ENCODE results near the gene ARHGEF17.

The ARHGEF17 gene

GRCh38 chr11:73410627-73411026, 102.6 kb downstream of the ARHGEF17 start:
- no peaks in the 10 kb centered on the region for H3K4me1 ChIP-seq (ENCODE audit: control insufficient read depth, insufficient read depth, low read length)
- H3K9me3 ChIP-seq (ENCODE audit: control insufficient read depth, insufficient read depth, low read length), result no peaks in the 10 kb centered on the region
- H3K36me3 ChIP-seq (ENCODE audit: control insufficient read depth, insufficient read depth, low read length), result peaks cover 4% of the 10 kb centered on the region
- no CpG with 5 or more reads among the region's 1 CpG for WGBS (ENCODE audit: insufficient coverage, insufficient read length)
- no peaks in the 10 kb centered on the region for H3K27me3 ChIP-seq (ENCODE audit: control insufficient read depth, insufficient read depth, low read length)
- H3K4me3 ChIP-seq (ENCODE audit: low read length), result no peak overlapping the region
- H3K27ac ChIP-seq (ENCODE audit: low read length), result no peak overlapping the region
- DNase-seq (ENCODE audit: low read depth, low spot score), result no peak

GRCh38 chr11:73411031-73411430, 103.0 kb downstream of the ARHGEF17 start:
- H3K9me3 ChIP-seq (ENCODE audit: control insufficient read depth, insufficient read depth, low read length), result no peaks in the 10 kb centered on the region
- no CpG with 5 or more reads among the region's 2 CpGs for WGBS (ENCODE audit: insufficient coverage, insufficient read length)
- no peak overlapping the region for H3K27ac ChIP-seq (ENCODE audit: low read length)
- no peaks in the 10 kb centered on the region for H3K27me3 ChIP-seq (ENCODE audit: control insufficient read depth, insufficient read depth, low read length)
- DNase-seq (ENCODE audit: low read depth, low spot score), result no peak
- peaks cover 4% of the 10 kb centered on the region for H3K36me3 ChIP-seq (ENCODE audit: control insufficient read depth, insufficient read depth, low read length)
- H3K4me3 ChIP-seq (ENCODE audit: low read length), result no peak overlapping the region
- no peaks in the 10 kb centered on the region for H3K4me1 ChIP-seq (ENCODE audit: control insufficient read depth, insufficient read depth, low read length)

- H3K27me3 ChIP-seq (ENCODE audit: control insufficient read depth, insufficient read depth, low read length), result no peaks in the 10 kb centered on the region
- no peak for DNase-seq (ENCODE audit: low read depth, low spot score)
- H3K9me3 ChIP-seq (ENCODE audit: control insufficient read depth, insufficient read depth, low read length), result no peaks in the 10 kb centered on the region
- no peak overlapping the region for H3K27ac ChIP-seq (ENCODE audit: low read length)
- no peaks in the 10 kb centered on the region for H3K4me1 ChIP-seq (ENCODE audit: control insufficient read depth, insufficient read depth, low read length)
- no CpG with 5 or more reads among the region's 3 CpGs for WGBS (ENCODE audit: insufficient coverage, insufficient read length)
- H3K4me3 ChIP-seq (ENCODE audit: low read length), result no peak overlapping the region
- peaks cover 4% of the 10 kb centered on the region for H3K36me3 ChIP-seq (ENCODE audit: control insufficient read depth, insufficient read depth, low read length)
These were observed 104.2 kb downstream of the ARHGEF17 start for GRCh38 chr11:73412308-73412707.

- Histone ChIP-seq H3K4me1 (ENCODE audit: control insufficient read depth, insufficient read depth, low read length) (no peaks in the 10 kb centered on the region), H3K27ac (ENCODE audit: low read length) (no peak overlapping the region), H3K27me3 (ENCODE audit: control insufficient read depth, insufficient read depth, low read length) (no peaks in the 10 kb centered on the region), H3K4me3 (ENCODE audit: low read length) (no peak overlapping the region), H3K36me3 (ENCODE audit: control insufficient read depth, insufficient read depth, low read length) (peaks cover 4% of the 10 kb centered on the region), H3K9me3 (ENCODE audit: control insufficient read depth, insufficient read depth, low read length) (no peaks in the 10 kb centered on the region)
- DNase-seq (ENCODE audit: low read depth, low spot score), result no peak
- no CpG with 5 or more reads among the region's 2 CpGs for whole genome bisulfite sequencing (ENCODE audit: insufficient coverage, insufficient read length)
These were observed 105.2 kb downstream of the ARHGEF17 start for GRCh38 chr11:73413256-73413655.

GRCh38 chr11:73414977-73415651, 107.0 kb downstream of the ARHGEF17 start:
- Histone ChIP-seq H3K36me3 (ENCODE audit: control insufficient read depth, insufficient read depth, low read length) (no peaks in the 10 kb centered on the region; the same call in 1 of the 2 replicates), H3K4me1 (ENCODE audit: control insufficient read depth, insufficient read depth, low read length) (no peaks in the 10 kb centered on the region), H3K4me3 (ENCODE audit: low read length) (no peak overlapping the region), H3K27me3 (ENCODE audit: control insufficient read depth, insufficient read depth, low read length) (no peaks in the 10 kb centered on the region), H3K27ac (ENCODE audit: low read length) (no peak overlapping the region), H3K9me3 (ENCODE audit: control insufficient read depth, insufficient read depth, low read length) (no peaks in the 10 kb centered on the region)
- WGBS (ENCODE audit: insufficient coverage, insufficient read length), result no CpG with 5 or more reads among the region's 1 CpG
- DNase-seq (ENCODE audit: low read depth, low spot score), result no peak

GRCh38 chr11:73415854-73416615, 108.0 kb downstream of the ARHGEF17 start:
- no peak for DNase-seq (ENCODE audit: low read depth, low spot score)
- WGBS (ENCODE audit: insufficient coverage, insufficient read length), result no CpG with 5 or more reads among the region's 4 CpGs
- H3K4me1 ChIP-seq (ENCODE audit: control insufficient read depth, insufficient read depth, low read length), result no peaks in the 10 kb centered on the region
- H3K27ac ChIP-seq (ENCODE audit: low read length), result no peak overlapping the region
- H3K36me3 ChIP-seq (ENCODE audit: control insufficient read depth, insufficient read depth, low read length), result no peaks in the 10 kb centered on the region; the same call in 1 of the 2 replicates
- no peak overlapping the region for H3K4me3 ChIP-seq (ENCODE audit: low read length)
- no peaks in the 10 kb centered on the region for H3K9me3 ChIP-seq (ENCODE audit: control insufficient read depth, insufficient read depth, low read length)
- H3K27me3 ChIP-seq (ENCODE audit: control insufficient read depth, insufficient read depth, low read length), result no peaks in the 10 kb centered on the region

GRCh38 chr11:73416786-73417185, 108.7 kb downstream of the ARHGEF17 start:
- DNase-seq (ENCODE audit: low read depth, low spot score), result no peak
- Histone ChIP-seq H3K27ac (ENCODE audit: low read length) (no peak overlapping the region), H3K27me3 (ENCODE audit: control insufficient read depth, insufficient read depth, low read length) (no peaks in the 10 kb centered on the region), H3K9me3 (ENCODE audit: control insufficient read depth, insufficient read depth, low read length) (no peaks in the 10 kb centered on the region), H3K4me3 (ENCODE audit: low read length) (no peak overlapping the region), H3K4me1 (ENCODE audit: control insufficient read depth, insufficient read depth, low read length) (no peaks in the 10 kb centered on the region), H3K36me3 (ENCODE audit: control insufficient read depth, insufficient read depth, low read length) (no peaks in the 10 kb centered on the region)
- WGBS (ENCODE audit: insufficient coverage, insufficient read length), result no CpG with 5 or more reads among the region's 2 CpGs

All from iPS DF 6.9 (cell line).